SU-DHL-6 (cell line): Measurements from ENCODE around the gene MAP4K2.

Source experiments
- H2AFZ ChIP-seq: fragments of 200-600 bp; sonication (generic); 2 replicates; pipeline ENCODE4 v1.6.1; 2014; ENCODE audit warnings: low read depth, mild to moderate bottlenecking, moderate library complexity, mixed read lengths, antibody characterized with exemption, low read length; ENCODE audit not compliant: severe bottlenecking
- H3F3A ChIP-seq: fragments of 200-600 bp; shearing (Covaris generic); 2 replicates; pipeline ENCODE4 v1.6.0; 2016; ENCODE audit warnings: antibody characterized with exemption, mild to moderate bottlenecking; ENCODE audit not compliant: insufficient read depth
- H3K27ac ChIP-seq: fragments of 200-600 bp; sonication (generic); 2 replicates; pipeline ENCODE4 v1.5.1; 2016; ENCODE audit warnings: low read depth, mild to moderate bottlenecking, low read length, moderate library complexity, mixed read lengths
- H3K27me3 ChIP-seq: fragments of 200-600 bp; sonication (generic), shearing (Covaris generic); 2 replicates; pipeline ENCODE4 v1.6.0; 2014; ENCODE audit warnings: mild to moderate bottlenecking, low read length
- H3K36me3 ChIP-seq: fragments of 200-600 bp; sonication (generic); 2 replicates; pipeline ENCODE4 v1.6.1; 2014; ENCODE audit warnings: mild to moderate bottlenecking, low read length, mixed read lengths
- H3K4me2 ChIP-seq: fragments of 300-600, 200-600 bp; shearing (Covaris generic), sonication (generic); 2 replicates; pipeline ENCODE4 v1.6.0; 2014; ENCODE audit warnings: low read length, low read depth, mild to moderate bottlenecking; ENCODE audit not compliant: poor library complexity, severe bottlenecking
- H3K4me3 ChIP-seq: fragments of 200-600 bp; sonication (generic); 2 replicates; pipeline ENCODE4 v1.5.1; 2014; ENCODE audit warnings: antibody characterized with exemption, low read length, mild to moderate bottlenecking, mixed read lengths; ENCODE audit not compliant: insufficient read depth, poor library complexity, severe bottlenecking
- H3K79me2 ChIP-seq: fragments of 200-600 bp; sonication (generic); 2 replicates; pipeline ENCODE4 v1.6.1; 2014; ENCODE audit warnings: mild to moderate bottlenecking, low read length, moderate library complexity; ENCODE audit not compliant: insufficient read depth
- H3K9ac ChIP-seq: fragments of 200-600 bp; sonication (generic); 2 replicates; pipeline ENCODE4 v1.7.0; 2014; ENCODE audit warnings: mild to moderate bottlenecking, low read length
- H3K9me2 ChIP-seq: fragments of 200-600 bp; sonication (generic); replicated peaks from 2 replicates; pipeline ENCODE4 v1.6.1; 2014; ENCODE audit warnings: low read length; ENCODE audit not compliant: insufficient read depth
- H3K9me3 ChIP-seq: fragments of 200-600 bp; sonication (generic); 2 replicates; pipeline ENCODE4 v1.6.1; 2014; ENCODE audit warnings: low read length, mixed read lengths; ENCODE audit not compliant: insufficient read depth
- H4K20me1 ChIP-seq: fragments of 200-600 bp; sonication (generic); 2 replicates; pipeline ENCODE4 v1.6.1; 2014; ENCODE audit warnings: low read depth, mild to moderate bottlenecking, antibody characterized with exemption, low read length, moderate library complexity, mixed read lengths
- CTCF ChIP-seq: fragments of 200-600 bp; sonication (generic); IDR thresholded peaks from one replicate; pipeline ENCODE4 v1.5.1; 2017; ENCODE audit warnings: antibody characterized with exemption, mild to moderate bottlenecking, low read length, moderate library complexity; ENCODE audit not compliant: insufficient read depth, poor library complexity, severe bottlenecking
- EZH2phosphoT487 ChIP-seq: fragments of 200-600 bp; sonication (generic), shearing (Covaris generic); conservative IDR thresholded peaks from 2 replicates; pipeline ENCODE4 v1.6.1; 2018; ENCODE audit warnings: mild to moderate bottlenecking, antibody characterized with exemption, low read length, moderate library complexity, mixed read lengths

The MAP4K2 gene

GRCh38 chr11:64776875-64777274 is 26.1 kb downstream of the MAP4K2 start:
- Histone ChIP-seq H3K36me3 (peaks cover 53% of the 10 kb centered on the region), H3K9ac (peak overlapping the region; percentile 89), H3K79me2 (peaks cover 57% of the 10 kb centered on the region), H4K20me1 (peaks cover 53% of the 10 kb centered on the region), H2AFZ (no peak overlapping the region), H3K27ac (no peak overlapping the region), H3K4me2 (peak overlapping the region; percentile 90), H3K9me2 (no peaks in the 10 kb centered on the region), H3K27me3 (no peaks in the 10 kb centered on the region), H3F3A (peaks cover 47% of the 10 kb centered on the region), H3K9me3 (no peaks in the 10 kb centered on the region), H3K4me3 (peak overlapping the region; percentile 87)
- TF ChIP-seq EZH2phosphoT487: no peak
- no peak for TF ChIP-seq CTCF

GRCh38 chr11:64776425-64776824 is 26.6 kb downstream of the MAP4K2 start:
- TF ChIP-seq CTCF (no peak), EZH2phosphoT487 (no peak)
- no peaks in the 10 kb centered on the region for H3K9me2 ChIP-seq
- H3K27me3 ChIP-seq: no peaks in the 10 kb centered on the region
- H3F3A ChIP-seq: peaks cover 52% of the 10 kb centered on the region
- H4K20me1 ChIP-seq: peaks cover 58% of the 10 kb centered on the region
- H3K36me3 ChIP-seq: peaks cover 57% of the 10 kb centered on the region
- no peak overlapping the region for H2AFZ ChIP-seq
- peak overlapping the region; percentile 90 for H3K4me2 ChIP-seq
- peaks cover 61% of the 10 kb centered on the region for H3K79me2 ChIP-seq
- no peaks in the 10 kb centered on the region for H3K9me3 ChIP-seq
- H3K4me3 ChIP-seq: no peak overlapping the region
- H3K9ac ChIP-seq: peak overlapping the region; percentile 89; the same call in 1 of the 2 replicates
- H3K27ac ChIP-seq: no peak overlapping the region

- H3K36me3 ChIP-seq: peaks cover 79% of the 10 kb centered on the region
- H3K9ac ChIP-seq: no peak overlapping the region
- H3K79me2 ChIP-seq: peaks cover 66% of the 10 kb centered on the region
- H2AFZ ChIP-seq: no peak overlapping the region
- H3K27me3 ChIP-seq: no peaks in the 10 kb centered on the region
- peaks cover 55% of the 10 kb centered on the region for H3F3A ChIP-seq
- no peak for TF ChIP-seq CTCF
- no peak for TF ChIP-seq EZH2phosphoT487
- no peak overlapping the region for H3K27ac ChIP-seq
- H3K4me2 ChIP-seq: no peak overlapping the region
- H3K9me3 ChIP-seq: no peaks in the 10 kb centered on the region
- H3K4me3 ChIP-seq: no peak overlapping the region
- H4K20me1 ChIP-seq: peaks cover 70% of the 10 kb centered on the region
- H3K9me2 ChIP-seq: no peaks in the 10 kb centered on the region
Observed at GRCh38 chr11:64774144-64774543, 28.9 kb downstream of the MAP4K2 start.
